DOHH2 (cell line): ENCODE results near the gene PSMG3.

ENCODE experiments used
- EZH2phosphoT487 ChIP-seq: fragments of 200-600 bp; sonication (generic); IDR thresholded peaks from 2 replicates; pipeline ENCODE4 v1.6.1; 2017; ENCODE audit warnings: borderline replicate concordance, mild to moderate bottlenecking, antibody characterized with exemption, low read length, moderate library complexity, mixed read lengths
- TF ChIP-seq, protein P1 (sequence below): fragments of 200-600 bp; sonication (generic); IDR thresholded peaks from one replicate; pipeline ENCODE4 v1.5.1; 2014; ENCODE audit warnings: antibody characterized with exemption, mild to moderate bottlenecking, low read depth, low read length; ENCODE audit not compliant: poor library complexity, severe bottlenecking

GRCh38 chr7:1578513-1578912, 8.7 kb upstream of the PSMG3 start:
- TF ChIP-seq, protein P1, sequence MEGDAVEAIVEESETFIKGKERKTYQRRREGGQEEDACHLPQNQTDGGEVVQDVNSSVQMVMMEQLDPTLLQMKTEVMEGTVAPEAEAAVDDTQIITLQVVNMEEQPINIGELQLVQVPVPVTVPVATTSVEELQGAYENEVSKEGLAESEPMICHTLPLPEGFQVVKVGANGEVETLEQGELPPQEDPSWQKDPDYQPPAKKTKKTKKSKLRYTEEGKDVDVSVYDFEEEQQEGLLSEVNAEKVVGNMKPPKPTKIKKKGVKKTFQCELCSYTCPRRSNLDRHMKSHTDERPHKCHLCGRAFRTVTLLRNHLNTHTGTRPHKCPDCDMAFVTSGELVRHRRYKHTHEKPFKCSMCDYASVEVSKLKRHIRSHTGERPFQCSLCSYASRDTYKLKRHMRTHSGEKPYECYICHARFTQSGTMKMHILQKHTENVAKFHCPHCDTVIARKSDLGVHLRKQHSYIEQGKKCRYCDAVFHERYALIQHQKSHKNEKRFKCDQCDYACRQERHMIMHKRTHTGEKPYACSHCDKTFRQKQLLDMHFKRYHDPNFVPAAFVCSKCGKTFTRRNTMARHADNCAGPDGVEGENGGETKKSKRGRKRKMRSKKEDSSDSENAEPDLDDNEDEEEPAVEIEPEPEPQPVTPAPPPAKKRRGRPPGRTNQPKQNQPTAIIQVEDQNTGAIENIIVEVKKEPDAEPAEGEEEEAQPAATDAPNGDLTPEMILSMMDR = no peak
- no peak for TF ChIP-seq EZH2phosphoT487
